Stimulated activated CD4-positive, alpha-beta T cell treated with anti-CD3 and anti-CD28 coated beads, Interleukin-2, amount 100 ng/mL, for 4 hours (primary cell): ENCODE data around the gene PSD4.

Experiments used
- DNase-seq: peaks from one replicate; pipeline ENCODE4 v3.0.0-alpha.2; 2020; ENCODE audit warnings: low read depth

PSD4 gene

DNA sequence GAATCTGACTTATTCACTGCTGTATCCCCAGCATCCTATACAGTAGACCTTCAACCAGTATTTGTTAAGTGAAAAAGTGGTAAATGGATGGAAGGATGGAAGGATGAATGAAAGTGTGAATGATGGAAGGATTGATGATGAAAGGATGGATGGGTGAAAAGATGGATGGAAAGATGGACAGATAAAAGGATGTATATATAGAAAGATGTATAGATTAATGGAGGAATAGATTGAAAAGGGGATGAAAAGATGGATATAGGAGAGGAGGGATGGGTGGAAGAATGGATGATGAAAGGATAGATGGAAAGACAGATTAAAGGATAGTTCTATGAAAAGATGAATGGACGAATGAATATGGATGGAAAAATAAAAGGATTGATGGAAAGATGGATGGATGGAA is 50.0 kb downstream of the PSD4 start:
- DNase-seq, result no peak

DNA sequence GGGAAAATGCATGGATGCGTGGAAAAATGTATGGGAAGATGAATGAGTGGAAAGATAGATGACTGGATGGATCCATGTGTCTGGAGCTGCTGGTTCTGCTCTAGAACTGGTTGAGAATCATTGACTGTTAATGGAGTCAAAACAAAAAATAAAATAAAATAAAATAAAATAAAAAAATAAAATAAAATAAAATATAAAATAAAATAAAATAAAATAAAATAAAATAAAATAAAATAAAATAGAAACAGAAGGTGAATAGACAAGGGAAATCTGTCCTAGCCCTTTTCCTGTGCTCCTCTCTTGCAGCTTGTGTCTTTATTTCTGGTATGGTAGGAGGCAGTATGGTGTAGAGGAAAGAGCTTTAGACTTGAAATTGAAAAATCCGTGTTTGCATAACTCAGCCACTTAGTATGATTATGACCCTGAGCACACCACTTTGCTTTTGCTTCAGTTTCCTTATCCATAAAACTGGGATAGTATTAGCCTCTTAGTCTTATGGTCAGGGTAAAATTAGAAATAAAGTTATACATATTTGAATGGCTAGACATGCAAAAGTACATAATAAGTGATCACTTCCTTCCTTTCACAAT is 51.0 kb downstream of the PSD4 start:
- DNase-seq, result no peak

- DNase-seq, result no peak
These were observed 51.8 kb downstream of the PSD4 start for GRCh38 chr2:113225263-113226259.

GRCh38 chr2:113226462-113226861 is 52.7 kb downstream of the PSD4 start:
- no peak for DNase-seq

- DNase-seq, result no peak
These were observed 53.5 kb downstream of the PSD4 start for GRCh38 chr2:113227290-113227689.

DNA sequence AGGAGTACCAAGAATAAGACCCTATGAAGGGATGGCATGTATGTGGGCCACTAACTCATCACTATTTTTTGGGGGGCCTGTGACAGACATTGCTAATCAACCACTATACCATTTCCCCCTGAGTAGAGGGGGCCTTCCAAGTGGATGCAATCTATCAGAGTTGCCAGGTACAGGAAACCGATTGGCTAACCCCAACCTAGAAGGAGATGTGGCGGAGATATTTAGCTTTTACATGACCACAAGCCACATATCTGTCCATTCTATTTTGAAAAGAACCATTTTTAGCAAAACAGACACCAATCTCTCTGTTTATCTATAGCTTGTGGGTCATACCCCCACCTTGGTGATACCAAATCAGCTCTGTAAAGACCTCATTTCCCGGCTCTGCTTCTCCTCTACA is 53.9 kb downstream of the PSD4 start:
- no peak for DNase-seq

GRCh38 chr2:113228351-113228750 is 54.6 kb downstream of the PSD4 start:
- DNase-seq, result no peak

DNA sequence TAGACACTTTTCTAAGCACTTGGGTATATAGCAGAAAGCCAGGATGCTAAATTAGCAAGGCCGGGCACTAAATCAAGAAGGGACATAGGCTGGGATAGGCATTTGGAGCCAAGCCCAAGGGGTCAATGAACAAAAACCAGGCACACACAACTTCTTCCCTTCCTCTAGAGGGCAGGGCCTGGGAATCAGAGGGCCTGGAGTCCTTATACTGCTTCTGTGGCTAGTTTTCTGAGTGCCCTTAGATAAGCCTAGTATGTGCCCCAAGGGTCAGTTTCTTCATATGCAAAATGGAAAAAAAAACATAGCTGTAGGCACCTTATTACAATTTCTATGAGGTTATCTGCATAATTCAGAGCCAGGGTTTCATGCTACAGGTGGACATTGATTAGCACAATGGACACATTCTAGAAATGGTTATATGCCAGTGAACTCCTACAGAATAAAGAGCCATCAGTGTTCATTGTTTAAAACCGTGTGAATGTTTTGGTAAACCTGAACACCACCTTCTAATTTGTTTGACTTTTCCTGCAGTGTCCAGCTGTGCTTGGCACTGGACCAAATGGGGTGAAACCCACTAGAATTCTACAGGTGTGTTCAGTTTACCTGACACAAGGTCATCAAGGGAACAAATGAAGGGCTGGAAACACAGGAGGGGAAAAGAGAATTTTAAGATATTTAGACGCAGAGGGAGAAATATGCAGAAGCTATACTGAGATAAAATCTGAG is 55.4 kb downstream of the PSD4 start:
- DNase-seq, result no peak

DNA sequence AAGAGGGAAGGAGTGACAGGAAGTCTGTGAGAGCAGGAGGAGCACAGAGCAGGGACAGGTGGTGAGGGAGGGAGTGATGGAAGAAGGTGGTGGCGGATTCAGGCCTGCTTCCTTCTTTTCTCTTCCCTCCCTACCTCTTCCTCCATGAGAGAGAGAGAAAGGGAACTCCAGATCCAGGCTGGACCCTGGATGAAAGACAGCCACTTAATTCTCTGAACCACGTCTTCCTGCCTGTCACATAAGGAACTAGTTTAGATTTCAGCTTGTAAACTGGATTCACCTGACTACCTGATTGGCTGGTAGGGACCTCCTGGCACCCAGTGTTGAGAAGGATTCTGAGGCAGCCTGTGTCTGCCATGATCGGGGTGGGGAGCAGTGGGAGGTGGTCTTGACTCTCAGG is 56.0 kb downstream of the PSD4 start:
- no peak for DNase-seq

DNA sequence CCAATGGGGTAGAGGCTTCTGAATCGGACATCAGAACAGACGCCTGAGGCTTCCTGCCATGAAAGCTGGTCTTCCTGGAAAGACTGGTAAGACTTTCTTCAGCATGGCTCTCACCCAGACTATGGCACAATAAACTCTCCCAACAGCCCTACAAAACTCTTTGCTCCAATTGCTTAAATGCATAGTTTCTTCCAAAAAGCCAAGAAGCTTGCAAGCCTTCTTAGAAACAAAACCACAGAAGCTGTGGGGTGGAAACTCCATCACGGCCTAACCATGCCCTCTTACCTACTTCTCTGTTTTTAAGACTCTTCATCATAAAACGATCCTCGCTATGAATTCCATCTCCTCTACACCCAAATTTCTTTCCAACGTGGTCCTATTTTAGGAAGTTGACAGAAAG is 56.8 kb downstream of the PSD4 start:
- no peak for DNase-seq

- no peak for DNase-seq
These were observed 57.3 kb downstream of the PSD4 start for GRCh38 chr2:113231064-113231463.

GRCh38 chr2:113232123-113232522 is 58.4 kb downstream of the PSD4 start:
- no peak for DNase-seq

- no peak for DNase-seq
These were observed 59.0 kb downstream of the PSD4 start for GRCh38 chr2:113232740-113233139.

DNA sequence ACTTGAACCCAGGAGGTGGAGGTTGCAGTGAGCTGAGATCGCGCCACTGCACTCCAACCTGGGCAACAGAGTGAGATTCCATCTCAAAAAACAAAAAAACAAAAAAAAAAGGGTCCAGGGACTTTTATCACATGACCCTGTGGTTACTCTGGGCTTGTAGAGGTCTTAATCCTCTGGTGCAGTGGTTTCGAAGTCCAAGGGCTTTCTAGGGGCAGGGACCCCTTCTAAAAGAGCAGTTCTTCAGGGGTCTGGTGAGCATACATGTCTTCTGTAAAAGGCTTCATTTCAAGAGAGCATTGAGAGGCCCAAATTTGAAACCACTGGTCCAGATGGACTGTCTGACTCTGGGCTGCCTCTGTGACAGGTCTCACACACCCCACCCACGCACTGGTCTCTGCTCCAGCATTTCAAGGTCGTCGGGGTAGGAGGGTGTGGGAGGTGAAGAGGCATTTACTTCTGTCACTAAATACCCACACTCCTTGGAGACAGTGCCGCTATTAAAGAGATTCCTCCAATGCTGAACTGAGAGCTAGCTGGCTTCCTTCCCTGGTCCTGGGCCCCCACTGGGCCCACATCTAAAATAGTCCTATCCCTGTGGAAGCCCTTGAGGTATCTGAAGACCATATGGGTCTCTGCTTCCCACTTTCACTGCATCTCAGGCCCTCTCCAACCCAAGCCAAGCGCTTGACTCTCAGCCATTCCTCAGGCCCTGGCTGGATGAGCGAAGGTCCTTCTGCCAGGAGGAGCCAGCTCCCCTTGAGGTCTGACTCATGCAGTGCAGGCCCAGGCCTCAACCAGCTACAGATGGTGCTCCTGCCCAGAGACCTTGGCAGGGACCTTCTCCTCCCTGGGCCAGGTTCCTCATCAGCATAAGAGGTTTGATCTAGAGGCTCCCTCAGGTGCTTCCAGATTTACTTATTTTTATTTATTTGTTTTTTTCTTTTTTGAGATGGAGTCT is 60.1 kb downstream of the PSD4 start:
- no peak for DNase-seq

DNA sequence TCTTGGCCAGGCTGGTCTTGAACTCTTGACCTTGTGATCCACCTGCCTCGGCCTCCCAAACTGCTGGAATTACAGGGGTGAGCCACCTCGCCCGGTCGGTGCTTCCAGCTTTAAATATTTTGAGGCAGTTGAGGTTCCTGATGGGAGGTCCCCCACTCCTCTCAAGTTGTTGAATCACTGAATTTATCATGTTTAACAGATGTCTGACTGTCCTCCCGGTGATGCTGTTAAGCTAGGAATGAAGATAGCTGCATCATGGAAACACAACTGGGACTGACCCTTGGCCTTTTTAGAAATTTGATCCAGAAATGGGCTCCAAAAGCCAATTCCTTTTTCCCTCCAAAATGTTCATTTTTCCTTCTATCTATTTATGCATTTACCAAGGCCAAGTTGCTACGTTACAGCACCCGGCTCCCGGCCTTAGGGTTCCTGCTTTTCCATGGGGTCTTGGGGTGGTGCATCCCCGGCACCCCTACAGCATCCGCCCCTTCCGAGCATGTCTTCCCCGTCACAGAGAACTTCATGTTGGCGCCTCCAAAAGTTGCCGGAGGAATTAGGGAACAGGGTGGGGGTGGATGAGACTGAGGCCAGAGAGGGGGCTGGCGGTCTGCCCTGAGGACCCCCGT is 61.1 kb downstream of the PSD4 start:
- DNase-seq, result no peak

DNA sequence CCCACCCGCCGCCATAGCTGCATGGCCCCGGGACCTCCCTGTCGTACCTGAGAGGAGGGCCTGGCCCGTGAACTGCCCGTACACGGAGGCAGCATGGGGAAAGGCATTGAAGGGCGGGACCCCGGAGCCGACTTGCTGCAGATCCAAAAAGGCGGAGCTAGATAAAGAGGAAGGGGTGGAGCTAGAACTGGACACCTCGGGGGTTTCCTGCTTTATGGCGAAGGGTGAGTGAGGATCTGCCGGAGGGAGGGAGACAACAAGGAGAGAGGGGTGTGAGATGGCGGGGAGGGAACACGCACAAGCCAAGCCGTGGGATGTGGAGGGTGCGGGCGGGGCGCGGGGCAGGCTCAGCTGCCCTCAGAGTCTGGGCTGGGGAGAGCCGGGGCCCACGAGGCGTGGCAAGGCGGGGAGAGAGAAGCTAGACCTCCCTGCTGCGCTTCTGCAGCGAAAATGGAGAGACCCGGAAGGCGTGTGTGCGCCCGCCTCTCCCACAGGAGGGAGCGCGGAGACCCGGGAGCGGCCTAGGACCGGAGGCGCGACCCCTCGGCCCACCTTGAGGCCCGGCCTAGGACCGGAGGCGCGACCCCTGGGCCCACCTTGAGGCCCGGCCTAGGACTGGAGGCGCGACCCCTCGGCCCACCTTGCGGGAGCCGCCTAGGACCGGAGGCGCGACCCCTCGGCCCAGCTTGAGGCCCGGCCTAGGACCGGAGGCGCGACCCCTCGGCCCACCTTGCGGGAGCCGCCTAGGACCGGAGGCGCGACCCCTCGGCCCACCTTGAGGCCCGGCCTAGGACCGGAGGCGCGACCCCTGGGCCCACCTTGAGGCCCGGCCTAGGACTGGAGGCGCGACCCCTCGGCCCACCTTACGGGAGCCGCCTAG is 61.8 kb downstream of the PSD4 start:
- peak; percentile 61 for DNase-seq

GRCh38 chr2:113236367-113237159 is 62.8 kb downstream of the PSD4 start:
- no peak for DNase-seq

DNA sequence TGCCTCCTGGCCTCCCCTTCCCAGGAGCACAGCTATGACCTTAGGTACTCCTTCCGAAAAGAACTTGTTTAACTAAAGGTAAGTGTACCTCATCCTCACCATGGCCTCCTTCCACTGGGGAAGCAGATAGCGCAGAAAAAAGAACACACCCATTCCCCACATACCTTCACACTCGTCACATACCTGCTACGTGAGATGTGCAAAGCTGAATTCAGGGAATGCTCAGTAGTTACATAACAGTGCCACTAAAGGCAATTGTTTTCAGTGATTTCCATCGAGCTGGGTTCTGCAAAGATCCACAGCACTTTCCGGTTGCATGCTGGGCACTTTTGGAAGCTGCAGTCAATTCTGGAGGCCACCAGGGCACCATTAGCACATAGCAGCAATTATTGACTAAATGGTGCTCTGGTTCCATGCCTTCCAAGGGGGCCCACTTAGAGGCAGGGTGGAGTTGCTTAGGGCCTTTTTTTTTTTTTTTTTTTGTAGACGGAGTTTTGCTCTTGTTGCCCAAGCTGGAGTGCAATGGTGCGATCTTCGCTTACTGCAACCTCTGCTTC is 63.9 kb downstream of the PSD4 start:
- DNase-seq, result no peak
